Measurements from ENCODE around the gene TECPR2. TPM values are rescaled to one million over a fixed set of nuclear protein-coding genes. Genes with fewer than 3 reads are reported as not detected.

Gene TECPR2
- total and polyA plus RNA-seq, 2 of the 13 experiments (the other 11 are each of a cell fraction or from before 2014, with no cell fraction given) = 3.5 to 5.7 TPM

DNA sequence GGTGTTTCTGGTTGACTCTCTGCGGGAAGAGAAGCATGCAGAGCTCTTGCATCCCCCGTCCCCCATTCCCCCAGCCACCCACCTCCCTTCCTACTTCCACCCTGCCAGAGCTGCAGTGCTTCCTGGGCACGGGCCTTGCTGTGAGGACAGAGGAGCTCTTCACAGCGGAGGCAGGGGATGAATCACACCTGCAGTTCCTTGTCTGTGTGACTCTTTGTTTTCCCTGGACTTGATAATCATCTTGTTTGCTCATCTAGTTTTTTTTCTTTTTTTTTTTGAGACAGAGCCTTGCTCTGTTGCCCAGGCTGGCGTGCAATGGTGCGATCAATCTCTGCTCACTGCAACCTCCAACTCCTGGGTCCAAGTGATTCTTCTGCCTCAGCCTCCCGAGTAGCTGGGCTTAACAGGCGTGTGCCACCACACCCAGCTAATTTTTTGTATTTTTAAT is 119.1 kb downstream of the TECPR2 start (continued):
- TF ChIP-seq, protein P1, sequence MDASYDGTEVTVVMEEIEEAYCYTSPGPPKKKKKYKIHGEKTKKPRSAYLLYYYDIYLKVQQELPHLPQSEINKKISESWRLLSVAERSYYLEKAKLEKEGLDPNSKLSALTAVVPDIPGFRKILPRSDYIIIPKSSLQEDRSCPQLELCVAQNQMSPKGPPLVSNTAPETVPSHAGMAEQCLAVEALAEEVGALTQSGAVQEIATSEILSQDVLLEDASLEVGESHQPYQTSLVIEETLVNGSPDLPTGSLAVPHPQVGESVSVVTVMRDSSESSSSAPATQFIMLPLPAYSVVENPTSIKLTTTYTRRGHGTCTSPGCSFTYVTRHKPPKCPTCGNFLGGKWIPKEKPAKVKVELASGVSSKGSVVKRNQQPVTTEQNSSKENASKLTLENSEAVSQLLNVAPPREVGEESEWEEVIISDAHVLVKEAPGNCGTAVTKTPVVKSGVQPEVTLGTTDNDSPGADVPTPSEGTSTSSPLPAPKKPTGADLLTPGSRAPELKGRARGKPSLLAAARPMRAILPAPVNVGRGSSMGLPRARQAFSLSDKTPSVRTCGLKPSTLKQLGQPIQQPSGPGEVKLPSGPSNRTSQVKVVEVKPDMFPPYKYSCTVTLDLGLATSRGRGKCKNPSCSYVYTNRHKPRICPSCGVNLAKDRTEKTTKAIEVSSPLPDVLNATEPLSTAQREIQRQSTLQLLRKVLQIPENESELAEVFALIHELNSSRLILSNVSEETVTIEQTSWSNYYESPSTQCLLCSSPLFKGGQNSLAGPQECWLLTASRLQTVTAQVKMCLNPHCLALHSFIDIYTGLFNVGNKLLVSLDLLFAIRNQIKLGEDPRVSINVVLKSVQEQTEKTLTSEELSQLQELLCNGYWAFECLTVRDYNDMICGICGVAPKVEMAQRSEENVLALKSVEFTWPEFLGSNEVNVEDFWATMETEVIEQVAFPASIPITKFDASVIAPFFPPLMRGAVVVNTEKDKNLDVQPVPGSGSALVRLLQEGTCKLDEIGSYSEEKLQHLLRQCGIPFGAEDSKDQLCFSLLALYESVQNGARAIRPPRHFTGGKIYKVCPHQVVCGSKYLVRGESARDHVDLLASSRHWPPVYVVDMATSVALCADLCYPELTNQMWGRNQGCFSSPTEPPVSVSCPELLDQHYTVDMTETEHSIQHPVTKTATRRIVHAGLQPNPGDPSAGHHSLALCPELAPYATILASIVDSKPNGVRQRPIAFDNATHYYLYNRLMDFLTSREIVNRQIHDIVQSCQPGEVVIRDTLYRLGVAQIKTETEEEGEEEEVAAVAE (CRISPR knock-in tag; IDR thresholded peaks at IDR 0.05; ENCODE audit: borderline replicate concordance) = 0 out of 2 replicates have a peak, but pooled peaks have one; percentile 34
- TF ChIP-seq ZFX (CRISPR knock-in tag; IDR thresholded peaks at IDR 0.05; ENCODE audit: low read depth) (0 out of 2 replicates have a peak, but pooled peaks have one; percentile 12), ZNF292 (CRISPR knock-in tag; IDR thresholded peaks at IDR 0.05; ENCODE audit: borderline replicate concordance, low read depth) (peak; percentile 65), KDM1A (CRISPR knock-in tag; IDR thresholded peaks at IDR 0.05) (peak; percentile 94), NONO (IDR thresholded peaks at IDR 0.05) (no peak), NONO (CRISPR knock-in tag; conservative IDR thresholded peaks at IDR 0.05) (peak; percentile 23; the same call in 1 of the 2 replicates), FOSL2 (CRISPR knock-in tag; IDR thresholded peaks at IDR 0.05) (peak; percentile 92), KAT7 (CRISPR knock-in tag; IDR thresholded peaks at IDR 0.05; ENCODE audit: borderline replicate concordance) (no peak), ZNF256 (CRISPR knock-in tag; conservative IDR thresholded peaks at IDR 0.05) (no peak), FOXP1 (IDR thresholded peaks at IDR 0.05) (peak; percentile 50; the same call in 1 of the 2 replicates), FOXP1 (CRISPR knock-in tag; IDR thresholded peaks at IDR 0.05) (peak; percentile 55; the same call in 1 of the 2 replicates), TBX2 (CRISPR knock-in tag; IDR thresholded peaks at IDR 0.05; ENCODE audit: borderline replicate concordance) (peak; percentile 79; the same call in 1 of the 2 replicates), ZNF614 (CRISPR knock-in tag; IDR thresholded peaks at IDR 0.05; ENCODE audit: borderline replicate concordance) (0 out of 2 replicates have a peak, but pooled peaks have one; percentile 26), EP300 (IDR thresholded peaks at IDR 0.05; ENCODE audit: low read depth in 2 of 2, low read length in 2 of 2) (0 out of 4 replicates have a peak, but pooled peaks have one; percentile 24 to 33), EP300 (CRISPR knock-in tag; IDR thresholded peaks at IDR 0.05; ENCODE audit: borderline replicate concordance) (no peak), ZSCAN29 (CRISPR knock-in tag; conservative IDR thresholded peaks at IDR 0.05) (no peak), NCOA1 (CRISPR knock-in tag; IDR thresholded peaks at IDR 0.05) (no peak), ZSCAN25 (CRISPR knock-in tag; IDR thresholded peaks at IDR 0.05) (0 out of 2 replicates have a peak, but pooled peaks have one; percentile 38), AGO2 (optimal IDR thresholded peaks at IDR 0.05; ENCODE audit: low read depth, low read length) (no peak)
- TF ChIP-seq, protein P2, sequence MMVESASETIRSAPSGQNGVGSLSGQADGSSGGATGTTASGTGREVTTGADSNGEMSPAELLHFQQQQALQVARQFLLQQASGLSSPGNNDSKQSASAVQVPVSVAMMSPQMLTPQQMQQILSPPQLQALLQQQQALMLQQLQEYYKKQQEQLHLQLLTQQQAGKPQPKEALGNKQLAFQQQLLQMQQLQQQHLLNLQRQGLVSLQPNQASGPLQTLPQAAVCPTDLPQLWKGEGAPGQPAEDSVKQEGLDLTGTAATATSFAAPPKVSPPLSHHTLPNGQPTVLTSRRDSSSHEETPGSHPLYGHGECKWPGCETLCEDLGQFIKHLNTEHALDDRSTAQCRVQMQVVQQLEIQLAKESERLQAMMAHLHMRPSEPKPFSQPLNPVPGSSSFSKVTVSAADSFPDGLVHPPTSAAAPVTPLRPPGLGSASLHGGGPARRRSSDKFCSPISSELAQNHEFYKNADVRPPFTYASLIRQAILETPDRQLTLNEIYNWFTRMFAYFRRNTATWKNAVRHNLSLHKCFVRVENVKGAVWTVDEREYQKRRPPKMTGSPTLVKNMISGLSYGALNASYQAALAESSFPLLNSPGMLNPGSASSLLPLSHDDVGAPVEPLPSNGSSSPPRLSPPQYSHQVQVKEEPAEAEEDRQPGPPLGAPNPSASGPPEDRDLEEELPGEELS (CRISPR knock-in tag; IDR thresholded peaks at IDR 0.05) = peak; percentile 74
- TF ChIP-seq, protein P3, sequence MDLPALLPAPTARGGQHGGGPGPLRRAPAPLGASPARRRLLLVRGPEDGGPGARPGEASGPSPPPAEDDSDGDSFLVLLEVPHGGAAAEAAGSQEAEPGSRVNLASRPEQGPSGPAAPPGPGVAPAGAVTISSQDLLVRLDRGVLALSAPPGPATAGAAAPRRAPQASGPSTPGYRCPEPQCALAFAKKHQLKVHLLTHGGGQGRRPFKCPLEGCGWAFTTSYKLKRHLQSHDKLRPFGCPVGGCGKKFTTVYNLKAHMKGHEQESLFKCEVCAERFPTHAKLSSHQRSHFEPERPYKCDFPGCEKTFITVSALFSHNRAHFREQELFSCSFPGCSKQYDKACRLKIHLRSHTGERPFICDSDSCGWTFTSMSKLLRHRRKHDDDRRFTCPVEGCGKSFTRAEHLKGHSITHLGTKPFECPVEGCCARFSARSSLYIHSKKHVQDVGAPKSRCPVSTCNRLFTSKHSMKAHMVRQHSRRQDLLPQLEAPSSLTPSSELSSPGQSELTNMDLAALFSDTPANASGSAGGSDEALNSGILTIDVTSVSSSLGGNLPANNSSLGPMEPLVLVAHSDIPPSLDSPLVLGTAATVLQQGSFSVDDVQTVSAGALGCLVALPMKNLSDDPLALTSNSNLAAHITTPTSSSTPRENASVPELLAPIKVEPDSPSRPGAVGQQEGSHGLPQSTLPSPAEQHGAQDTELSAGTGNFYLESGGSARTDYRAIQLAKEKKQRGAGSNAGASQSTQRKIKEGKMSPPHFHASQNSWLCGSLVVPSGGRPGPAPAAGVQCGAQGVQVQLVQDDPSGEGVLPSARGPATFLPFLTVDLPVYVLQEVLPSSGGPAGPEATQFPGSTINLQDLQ (CRISPR knock-in tag; IDR thresholded peaks at IDR 0.05) = no peak
- TF ChIP-seq, protein P4, sequence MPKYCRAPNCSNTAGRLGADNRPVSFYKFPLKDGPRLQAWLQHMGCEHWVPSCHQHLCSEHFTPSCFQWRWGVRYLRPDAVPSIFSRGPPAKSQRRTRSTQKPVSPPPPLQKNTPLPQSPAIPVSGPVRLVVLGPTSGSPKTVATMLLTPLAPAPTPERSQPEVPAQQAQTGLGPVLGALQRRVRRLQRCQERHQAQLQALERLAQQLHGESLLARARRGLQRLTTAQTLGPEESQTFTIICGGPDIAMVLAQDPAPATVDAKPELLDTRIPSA (CRISPR knock-in tag; IDR thresholded peaks at IDR 0.05; ENCODE audit: borderline replicate concordance) = no peak
